ENCODE results near the gene PDPR.

DNA sequence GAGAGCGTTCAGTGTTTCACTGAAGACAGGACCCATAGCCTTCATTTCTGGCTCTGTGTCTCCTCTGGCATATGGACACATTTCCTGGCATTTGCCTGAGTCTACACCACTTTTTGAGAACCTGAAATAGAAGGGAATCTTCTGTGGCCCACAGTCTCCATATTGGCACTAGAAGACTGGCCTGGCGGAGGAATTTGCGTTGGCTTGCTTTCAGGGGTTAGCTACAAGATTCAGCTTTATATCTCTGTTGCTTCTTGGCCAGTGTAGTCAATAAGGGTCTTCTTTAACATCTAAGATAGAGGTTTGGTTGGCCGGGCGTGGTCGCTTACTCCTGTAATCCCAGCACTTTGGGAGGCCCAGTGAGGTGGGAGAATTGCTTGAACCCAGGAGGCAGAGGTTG, 46.7 kb downstream of the PDPR start:
- TF ChIP-seq POLR2A (IDR thresholded peaks at IDR 0.05; ENCODE audit: low read length) (no peak), GATA1 (IDR thresholded peaks at IDR 0.05; ENCODE audit: low read depth, low read length) (no peak)

All from erythroblast (primary cell).